Left forelimb (tissue), 1 donor: ENCODE results near the gene CFAP141.
A peak's percentile ranks its signal among the peaks of the same experiment; 100 is the strongest.
"Not testable (repeated sequence)": the region's sequence is repeated elsewhere in the genome, so short reads cannot be mapped to it uniquely, and the experiment has no call there.

ENCODE experiments used
- DNase-seq: peaks from one replicate; pipeline ENCODE4 v3.0.0-alpha.2; 2018; ENCODE audit warnings: low spot score

Gene CFAP141

DNA sequence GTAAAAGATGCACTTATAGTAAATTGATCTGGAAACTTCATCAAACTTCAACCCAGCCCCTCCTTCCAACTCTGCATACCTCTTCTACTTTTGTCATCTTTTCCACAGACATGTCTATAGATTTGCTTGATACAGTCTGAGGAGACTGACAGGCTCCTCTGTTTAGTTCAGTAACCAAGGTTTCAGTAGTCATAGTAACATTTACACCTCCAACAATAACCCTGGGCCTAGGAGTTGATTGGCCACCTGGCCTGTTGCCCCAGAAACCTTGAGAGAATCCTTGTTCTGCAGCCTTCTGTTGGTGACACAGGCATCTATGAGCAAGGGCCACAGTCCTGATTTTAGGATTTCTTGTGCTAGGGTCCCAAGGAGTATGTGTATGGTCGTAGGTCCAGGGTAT, at the start of gene CFAP141:
TSS of gene CFAP141 (minus strand) at position 138 of the 400 bp plus-strand sequence. CDS start at position 112, 26 bp downstream.
- DNase-seq, result no peak

DNA sequence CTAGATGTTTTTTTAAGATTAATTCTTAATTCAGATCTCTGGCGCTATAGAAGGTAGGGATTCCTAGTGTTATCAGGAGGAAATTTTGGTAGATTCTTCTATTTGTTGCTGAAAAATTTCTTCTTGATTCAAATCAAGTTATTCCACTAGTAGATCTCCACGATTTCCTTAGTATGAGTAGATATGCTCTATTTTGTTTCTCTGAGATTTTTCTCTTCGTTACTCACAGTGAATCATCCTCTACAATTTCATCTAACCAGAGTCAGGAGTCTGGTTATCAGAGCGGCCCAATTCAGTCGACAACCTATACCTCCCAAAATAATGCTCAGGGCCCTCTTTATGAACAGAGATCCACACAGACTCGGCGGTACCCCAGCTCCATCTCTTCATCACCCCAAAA, 47.5 kb upstream of the CFAP141 start:
- no peak for DNase-seq

DNA sequence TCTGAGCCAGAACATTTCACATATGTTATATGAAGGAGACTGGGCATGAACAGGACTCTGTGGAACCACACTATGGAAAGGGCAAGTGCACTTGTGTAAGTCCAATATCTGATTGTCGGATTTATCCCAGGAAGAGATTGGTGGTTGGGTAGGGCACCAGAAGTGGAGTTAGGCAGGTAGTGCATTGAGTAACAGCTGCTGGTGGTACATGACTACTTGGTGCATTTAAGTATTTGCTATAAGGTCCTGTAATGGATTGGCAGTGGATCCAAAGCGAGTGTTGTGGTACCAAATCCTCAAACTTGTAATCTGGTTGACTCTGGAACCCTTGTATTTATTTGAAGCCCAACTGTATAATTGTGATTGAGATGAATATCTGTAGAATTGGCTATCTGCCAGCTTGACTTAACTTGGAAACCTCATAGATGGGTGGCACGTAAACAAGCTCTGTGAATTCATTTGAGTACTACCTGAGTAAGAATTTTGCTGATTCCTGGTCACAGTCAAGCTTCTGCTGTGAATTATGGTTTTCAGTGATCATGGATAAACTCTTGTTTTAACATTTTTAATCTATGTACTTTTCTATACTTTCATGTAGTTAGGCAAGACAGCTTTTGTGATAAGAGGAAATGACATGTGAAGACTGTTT, 35.7 kb upstream of the CFAP141 start:
- DNase-seq, result no peak

DNA sequence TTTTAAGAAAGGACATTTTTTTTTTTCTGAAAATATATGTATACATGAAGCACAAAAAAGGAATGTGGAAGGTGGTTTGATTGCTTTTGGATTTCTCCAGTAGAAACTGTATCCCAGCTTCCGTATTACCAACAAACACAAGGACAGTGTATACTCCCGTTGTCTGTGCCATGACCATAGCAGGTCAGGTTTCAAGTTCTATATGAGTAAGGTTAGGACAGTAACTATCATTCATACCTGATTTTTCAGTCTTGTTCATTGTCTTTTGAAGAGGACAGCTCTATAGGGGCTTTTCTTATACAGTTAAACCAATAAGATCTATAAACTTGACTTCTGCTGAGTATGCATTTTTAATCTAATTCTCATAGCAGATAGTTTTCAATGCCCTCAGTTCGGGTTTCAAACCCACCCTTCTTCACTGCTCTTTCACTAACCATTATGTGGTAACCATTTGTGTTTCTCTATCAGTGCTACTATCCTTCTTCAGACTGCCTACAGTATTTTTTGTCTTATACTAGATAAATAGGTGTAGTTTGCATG, 34.2 kb upstream of the CFAP141 start:
- no peak for DNase-seq

DNA sequence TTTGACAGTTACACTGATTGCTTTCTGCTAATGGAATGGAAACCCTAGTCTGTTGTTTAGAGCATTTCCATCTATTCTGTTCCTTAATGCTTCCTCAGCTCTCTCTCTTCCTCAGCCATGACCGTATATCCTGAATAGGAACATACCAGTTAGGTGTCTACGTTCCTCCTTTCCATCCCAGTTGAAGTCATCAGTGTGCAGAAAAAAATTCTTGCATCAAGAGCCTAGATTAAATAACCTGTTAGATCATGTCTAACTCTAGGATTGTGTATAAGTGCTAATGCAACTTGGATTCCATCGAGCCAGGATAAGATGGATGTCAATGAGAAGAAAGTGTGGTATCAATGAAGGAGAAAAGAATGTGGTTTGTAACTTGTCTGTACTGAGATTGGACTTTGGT, 33.4 kb upstream of the CFAP141 start:
- DNase-seq, result no peak

DNA sequence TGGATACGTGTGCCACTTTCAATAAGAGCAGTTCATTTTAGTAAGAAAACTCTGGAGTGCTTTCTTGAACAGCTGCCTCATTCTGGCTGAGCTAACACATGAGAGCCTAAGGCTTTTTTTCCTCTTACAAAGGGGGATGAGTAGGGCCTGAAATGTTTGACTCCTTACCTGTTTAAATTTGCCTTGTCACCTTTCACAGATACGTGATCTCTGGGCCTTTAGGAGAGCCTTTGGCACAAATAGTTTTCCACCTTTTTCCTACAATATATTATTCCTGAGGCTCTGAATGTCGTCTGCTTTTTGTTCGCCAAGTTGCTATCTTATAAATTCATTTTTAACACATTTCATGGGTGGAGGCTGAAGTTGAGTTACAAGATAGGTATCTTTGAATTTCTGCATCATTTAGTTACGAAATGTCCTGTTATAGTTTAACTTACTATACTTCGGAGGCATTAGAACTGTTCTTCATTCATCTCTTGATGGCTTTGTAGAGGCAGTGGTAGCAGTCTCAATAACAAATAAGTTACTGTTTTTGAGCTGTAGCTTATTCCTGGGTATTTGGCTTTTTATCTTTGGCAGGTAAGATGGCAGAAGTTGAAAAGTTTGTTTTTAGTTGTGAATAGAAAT, 31.9 kb upstream of the CFAP141 start:
- DNase-seq, result no peak

DNA sequence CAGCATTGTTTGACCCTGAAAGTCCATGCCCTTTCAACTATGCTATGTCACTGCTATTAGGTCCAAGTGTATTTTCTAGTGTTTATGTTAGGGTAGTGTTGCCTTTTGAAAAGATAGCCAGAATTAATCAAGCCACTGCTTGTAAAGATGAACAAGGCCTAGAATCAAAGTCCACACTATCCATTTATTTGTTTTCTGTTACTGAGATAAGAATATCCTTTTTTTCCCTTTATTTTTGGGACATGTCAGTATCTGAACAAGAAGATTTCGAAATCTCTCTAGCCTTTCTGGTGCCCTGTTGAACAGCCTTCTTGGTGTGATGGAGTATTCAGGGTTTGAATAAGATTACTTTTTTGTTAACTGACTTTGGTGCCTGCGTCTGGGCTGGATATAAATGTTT, 31.3 kb upstream of the CFAP141 start:
- DNase-seq, result no peak

DNA sequence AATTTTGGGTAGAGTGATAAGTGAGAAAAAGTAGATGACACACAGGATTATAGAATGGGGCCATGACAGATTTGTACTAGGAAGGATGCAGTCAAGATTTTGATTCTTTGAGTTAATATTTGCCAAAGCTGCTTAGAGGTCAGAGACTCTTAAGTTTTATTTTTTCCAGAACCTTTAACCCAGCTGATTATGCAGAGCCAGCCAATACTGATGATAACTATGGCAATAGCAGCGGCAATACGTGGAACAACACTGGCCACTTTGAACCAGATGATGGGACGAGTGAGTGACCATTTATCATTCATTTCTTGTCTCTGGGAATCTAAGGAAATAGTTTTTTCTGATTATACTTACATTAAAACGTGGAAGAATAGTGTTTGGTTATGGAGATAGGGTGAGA, 30.7 kb upstream of the CFAP141 start:
- no peak for DNase-seq

DNA sequence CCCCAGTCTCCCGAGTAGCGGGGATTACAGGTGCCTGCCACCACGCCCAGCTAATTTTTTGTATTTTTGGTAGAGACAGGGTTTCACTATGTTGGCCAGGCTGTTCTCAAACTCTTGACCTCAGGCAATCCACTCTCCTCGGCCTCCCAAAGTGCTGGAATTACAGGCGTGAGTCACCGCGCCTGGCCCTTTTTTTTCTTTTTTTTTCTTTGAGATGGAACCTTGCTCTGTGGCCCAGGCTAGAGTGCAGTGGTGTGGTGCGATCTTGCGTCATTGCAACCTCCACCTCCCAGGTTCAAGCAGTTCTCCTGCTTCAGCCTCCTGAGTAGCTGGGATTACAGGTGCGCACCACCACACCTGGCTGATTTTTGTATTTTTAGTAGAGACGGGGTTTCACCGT, 27.0 kb upstream of the CFAP141 start:
- not testable (repeated sequence) for DNase-seq

DNA sequence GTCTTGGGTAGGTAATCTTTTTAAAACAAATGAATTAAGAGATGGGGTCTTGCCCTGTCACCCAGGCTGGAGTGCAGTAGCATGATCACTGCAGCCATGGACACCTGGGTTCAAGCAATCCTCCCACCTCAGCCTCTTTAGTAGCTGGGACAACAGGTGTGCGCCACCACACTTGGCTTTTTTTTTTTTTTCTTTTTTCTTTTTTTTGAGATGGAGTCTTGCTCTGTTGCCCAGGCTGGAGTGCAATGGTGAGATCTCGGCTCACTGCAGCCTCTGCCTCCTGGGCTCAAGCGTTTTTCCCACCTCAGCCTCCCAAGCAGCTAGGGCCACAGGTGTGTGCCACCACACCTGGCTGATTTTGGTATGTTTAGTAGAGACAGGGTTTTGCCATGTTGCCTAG, 25.0 kb upstream of the CFAP141 start:
- not testable (repeated sequence) for DNase-seq

DNA sequence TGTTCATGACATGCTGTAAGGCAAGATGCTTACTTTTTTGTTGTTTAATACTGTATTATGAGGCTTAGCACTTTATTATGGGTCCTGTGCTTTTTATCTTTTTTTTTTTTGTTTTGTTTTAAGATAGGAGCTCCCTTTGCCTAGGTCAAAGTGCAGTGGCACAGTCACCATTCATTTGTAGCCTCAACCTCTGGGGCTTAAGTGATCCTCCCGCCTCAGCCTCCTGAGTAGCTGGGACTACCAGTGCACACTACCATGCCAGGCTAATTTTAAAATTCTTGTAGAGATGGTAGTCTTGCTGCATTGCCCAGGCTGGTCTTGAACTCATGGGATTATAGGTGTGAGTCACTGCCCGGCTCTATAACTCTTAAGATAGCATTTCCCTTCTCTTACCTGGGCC, 19.2 kb upstream of the CFAP141 start:
- no peak for DNase-seq

DNA sequence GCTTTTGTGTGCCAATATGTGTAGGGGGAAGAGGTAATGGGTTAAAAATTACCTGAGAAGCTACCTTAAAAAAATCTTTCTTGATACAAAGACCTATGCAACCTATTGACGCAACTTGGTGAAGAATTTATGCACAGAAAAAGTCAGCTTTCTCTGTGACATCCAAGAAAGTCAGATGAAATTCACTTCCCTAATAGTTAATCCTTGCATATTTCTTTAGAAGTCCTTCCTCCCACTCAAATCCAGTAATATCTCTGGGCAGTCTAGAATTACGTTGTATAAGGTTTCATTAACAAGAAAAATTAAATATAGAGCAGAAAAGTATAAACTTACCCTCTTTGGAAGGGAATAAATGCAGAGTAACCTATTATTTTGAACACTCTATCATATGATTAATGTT, 17.5 kb upstream of the CFAP141 start:
- no peak for DNase-seq

DNA sequence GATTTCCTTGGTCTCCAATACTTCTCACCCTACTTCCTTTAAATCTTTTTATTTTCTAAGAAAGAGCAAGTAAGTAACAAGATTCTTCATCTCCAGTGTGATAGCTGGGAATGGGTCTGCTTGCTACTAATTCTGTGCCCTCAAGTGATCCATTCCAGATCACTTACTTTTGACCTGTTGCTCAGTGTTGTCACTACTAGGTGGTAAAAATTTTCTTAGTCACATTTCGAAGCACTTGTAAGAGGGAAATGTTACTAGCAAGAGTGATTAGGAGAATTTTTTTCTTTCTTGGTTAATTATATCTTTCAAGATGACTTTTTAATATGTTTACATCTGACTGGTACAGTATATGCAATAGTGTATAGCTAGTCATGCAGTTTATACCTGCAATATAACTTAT, 16.8 kb upstream of the CFAP141 start:
- no peak for DNase-seq

DNA sequence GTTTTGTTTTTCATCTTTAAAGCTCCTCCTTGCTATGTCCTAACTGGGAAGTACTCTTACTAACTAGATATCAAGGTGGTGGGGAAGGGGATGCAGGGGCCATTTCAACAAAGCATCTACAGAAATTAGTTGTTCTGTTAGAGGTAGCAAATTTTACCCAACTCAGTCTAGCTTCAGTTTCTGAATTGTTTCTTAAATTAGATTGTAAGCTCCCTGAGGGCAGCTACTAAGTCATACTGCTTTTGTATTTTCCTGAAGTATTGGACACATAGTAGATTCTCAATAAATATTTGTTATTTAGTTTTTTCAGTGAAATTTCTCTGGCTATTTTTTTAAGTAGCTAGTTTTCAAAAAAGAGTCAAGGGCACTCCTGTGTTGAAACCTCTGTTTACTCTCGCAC, 16.4 kb upstream of the CFAP141 start:
- DNase-seq, result no peak

DNA sequence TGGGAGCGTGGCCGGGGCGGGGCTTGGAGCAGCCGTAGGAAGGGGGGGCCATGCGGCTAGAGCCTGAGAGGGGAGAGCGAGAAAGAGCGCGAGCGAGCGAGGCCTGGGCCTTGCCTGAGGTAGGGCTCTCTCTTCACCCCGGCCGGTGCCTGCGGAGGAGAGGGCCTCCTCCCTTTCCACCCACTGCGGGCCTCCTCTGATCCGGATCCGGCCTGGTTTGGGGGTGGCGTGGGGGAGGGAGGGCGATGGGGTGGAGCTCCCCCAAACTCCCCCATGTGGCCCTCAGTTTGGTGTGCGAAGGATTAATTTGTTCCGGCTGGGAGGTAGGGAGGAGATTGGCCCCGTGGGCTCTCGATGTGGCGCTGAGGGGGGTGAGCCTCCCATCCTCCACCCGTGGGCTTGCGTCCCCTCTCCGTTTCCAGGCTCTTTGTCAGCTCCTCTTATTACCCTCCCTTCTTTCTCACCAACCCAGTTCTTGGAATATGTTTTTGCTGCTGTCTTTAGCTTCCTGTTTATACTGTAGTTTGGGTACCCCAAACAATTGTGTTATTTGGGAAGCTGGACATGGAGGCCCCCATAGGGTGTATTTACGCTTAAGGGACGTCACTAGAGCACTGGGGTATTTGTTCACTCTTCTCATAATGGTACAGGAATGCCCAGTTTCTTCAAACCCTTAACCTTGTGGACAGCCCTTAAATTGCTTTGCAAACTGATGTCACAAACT, 15.3 kb upstream of the CFAP141 start:
- DNase-seq, result peak; percentile 79

DNA sequence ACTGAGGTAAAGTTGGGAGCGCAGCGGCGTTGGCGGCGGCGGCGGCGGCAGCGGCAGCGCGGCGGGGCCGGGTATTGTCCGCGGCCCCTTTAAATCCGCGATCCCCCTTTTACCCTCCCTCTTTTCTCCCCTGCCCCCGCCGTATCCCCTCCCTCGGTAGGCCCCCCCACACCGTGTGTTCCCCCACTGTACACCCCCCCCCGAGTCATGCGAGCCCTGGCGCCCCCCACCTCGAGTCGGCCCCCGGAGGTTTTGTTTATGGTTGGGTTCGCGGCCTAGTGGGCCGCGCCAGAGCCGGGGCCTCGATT, 14.8 kb upstream of the CFAP141 start:
- DNase-seq, result no peak

DNA sequence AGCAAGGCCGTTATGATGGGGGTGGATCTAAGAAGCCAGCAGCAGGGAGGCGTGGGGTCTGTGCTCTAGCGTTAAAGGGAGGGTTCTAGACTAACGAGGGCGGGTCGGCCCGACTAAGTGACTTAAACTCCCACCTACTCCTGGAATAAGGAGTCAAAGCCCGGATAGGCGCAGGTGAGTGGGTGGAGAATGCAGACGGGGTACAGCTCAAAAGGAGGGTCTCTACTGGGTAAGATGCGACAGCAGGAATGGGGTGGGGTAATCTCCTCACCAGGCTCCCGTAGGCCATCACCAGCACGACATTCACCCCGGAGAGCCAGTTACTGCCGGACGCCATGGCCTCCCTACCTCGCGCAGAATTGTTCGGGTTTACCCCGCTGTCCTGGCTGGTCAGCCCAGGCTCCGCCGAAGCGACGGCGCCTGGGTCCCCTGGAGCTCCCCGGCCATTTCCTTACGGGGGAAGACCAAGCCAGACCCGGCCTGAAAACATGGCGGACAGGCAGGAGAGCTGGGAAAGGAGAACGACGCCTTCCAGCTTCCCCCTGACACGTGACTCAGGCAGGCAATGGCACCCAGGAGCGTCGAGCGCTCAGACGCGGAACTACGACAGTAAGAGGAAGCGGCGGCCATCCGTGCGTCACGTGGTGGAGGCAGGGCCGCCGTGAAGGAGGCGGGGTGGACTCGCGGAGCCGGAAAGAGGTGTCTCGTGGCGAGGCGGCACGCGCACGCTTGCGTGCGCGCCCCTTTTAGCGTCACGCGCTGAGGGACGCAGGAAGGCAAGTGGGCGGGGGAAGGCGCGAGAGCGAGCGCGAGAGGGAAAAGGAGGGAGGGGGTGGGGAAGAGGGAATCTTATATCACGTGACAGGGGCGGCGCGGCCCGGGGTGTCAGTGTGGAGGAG, 14.2 kb upstream of the CFAP141 start, which contains the start of gene UBAP2L:
TSS of gene UBAP2L (plus strand) at position 885 of the 899 bp plus-strand sequence. CDS start 4,169 bp downstream, outside the sequence.
- DNase-seq, result peak; percentile 99

DNA sequence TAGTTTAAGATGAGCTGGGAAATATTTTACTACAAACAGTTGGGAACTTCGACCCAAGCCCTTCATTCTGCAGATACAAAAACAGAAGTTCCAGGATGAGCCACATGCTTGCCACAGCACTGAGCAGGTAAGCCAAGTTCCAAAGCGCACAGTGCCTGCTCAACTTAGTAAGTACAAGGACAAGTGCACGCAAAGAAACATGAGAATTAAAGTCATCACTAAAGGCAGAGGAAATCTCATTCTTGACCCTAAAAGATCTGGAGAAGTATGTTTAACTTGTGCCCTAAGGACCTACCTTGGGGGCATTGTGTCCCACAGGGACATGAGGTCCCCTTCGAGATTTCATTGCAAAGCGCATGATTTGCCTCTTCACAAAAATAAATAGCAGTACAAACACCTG, 13.4 kb upstream of the CFAP141 start:
- no peak for DNase-seq

DNA sequence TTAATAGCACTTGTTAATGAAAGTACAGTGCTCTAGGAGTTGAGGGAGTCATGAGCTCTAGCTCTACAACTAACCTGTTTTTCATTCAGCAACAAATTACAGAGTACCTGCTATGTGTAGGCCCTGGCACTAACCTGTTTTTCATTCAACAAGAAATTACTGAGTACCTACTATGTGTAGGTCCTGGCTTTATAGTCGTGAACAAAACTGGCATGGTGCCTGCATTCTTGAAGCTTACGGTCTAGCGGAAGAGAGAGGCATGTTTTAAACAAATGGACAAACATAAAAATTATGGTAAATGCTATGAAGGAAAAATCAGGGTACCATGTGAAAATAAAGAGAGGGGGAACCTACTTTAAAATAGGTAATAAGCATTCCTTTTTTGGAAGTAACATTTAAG, 12.4 kb upstream of the CFAP141 start:
- DNase-seq, result no peak

DNA sequence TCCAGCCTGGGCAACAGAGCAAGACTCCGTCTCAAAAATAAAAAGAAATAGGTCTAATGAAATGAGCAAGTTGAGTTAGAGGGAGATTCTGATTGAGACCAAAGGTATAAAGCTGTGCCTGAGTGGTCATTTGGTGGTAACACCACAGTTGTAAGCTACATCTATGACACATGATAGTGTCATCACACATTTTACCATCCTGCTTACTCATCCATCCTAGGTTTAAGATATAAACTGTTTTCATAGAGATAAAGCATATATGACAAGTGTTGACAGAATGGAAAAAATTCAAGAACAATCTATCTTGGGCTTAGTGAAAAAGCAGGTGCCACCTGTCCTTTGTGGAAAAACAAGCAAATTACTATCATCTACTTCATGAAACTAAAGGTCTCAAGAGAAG, 7.1 kb upstream of the CFAP141 start:
- no peak for DNase-seq

DNA sequence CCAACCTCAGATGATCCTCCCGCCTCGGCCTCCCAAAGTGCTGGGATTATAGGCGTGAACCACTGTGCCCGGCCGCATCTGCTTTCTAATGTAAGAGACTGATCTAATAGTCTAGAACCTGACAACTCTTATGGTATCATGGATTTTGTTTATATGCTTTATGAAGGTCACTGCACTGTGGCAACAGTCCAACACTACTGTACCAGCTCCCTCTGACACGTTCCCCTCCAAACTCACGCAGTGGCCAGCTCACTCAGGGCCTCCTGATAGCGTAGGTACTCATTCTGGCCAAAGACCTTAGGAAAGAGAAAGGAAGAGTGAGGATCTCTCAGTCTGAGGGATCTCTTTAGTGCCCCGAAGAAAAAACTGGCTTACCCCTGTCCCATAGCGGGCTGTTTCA, 6.0 kb upstream of the CFAP141 start:
- no peak for DNase-seq
